Epithelial cell of proximal tubule (primary cell): Measurements from ENCODE around the gene RECQL5. TPM values are rescaled to one million over a fixed set of nuclear protein-coding genes. Genes with fewer than 3 reads are reported as not detected.

ENCODE experiments used
- DNase-seq: peaks from one replicate; pipeline ENCODE4 v3.0.0-alpha.2; 2011; ENCODE audit warnings: low read depth
- H3K4me3 ChIP-seq: 2 replicates; pipeline ENCODE4 v1.5.1; 2011; ENCODE audit warnings: low read depth, mild to moderate bottlenecking, low read length
- CTCF ChIP-seq: conservative IDR thresholded peaks from 2 replicates; pipeline ENCODE4 v1.5.1; 2012; ENCODE audit warnings: low read depth, mild to moderate bottlenecking, low read length
- total RNA-seq: library from RNA; depleted of rRNA; stranded (reverse); fragments of >200 nt; gene quantifications from 2 replicates; pipeline ENCODE4 v1.2.3, GENCODE V29; 2015

The RECQL5 gene
- total RNA-seq, 1 donor from 2014 or later = 25.7 TPM

DNA sequence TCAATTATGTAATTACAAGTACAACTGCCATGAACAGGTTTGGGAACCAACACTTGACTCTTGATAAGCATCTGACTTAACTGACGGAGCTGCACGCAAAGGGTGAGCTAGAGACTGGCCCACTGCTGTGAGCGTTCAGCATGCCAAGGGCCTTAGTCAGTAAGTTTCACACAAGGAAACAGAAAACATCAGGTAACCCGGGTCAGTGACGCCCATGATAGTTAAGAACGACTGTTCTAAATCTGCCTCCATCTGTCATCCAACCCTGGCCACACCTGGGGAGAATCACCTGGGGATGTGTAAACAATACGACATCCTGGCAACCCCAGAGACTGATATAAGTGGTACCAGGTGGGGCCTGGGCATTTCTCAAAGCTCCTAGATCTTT is 21.5 kb downstream of the RECQL5 start:
- no peak for TF ChIP-seq CTCF
- DNase-seq = peak; percentile 84
- peak overlapping the region; percentile 29 for H3K4me3 ChIP-seq

- TF ChIP-seq CTCF = no peak
- H3K4me3 ChIP-seq = no peak overlapping the region
- DNase-seq = no peak
These were observed 23.3 kb downstream of the RECQL5 start for GRCh38 chr17:75643643-75644017.

GRCh38 chr17:75642784-75643642 is 23.9 kb downstream of the RECQL5 start:
- TF ChIP-seq CTCF = no peak
- no peak for DNase-seq
- H3K4me3 ChIP-seq = no peak overlapping the region

GRCh38 chr17:75642182-75642783 is 24.7 kb downstream of the RECQL5 start:
- DNase-seq = no peak

GRCh38 chr17:75641343-75641742 is 25.6 kb downstream of the RECQL5 start:
- DNase-seq = peak; percentile 59
- H3K4me3 ChIP-seq = no peak overlapping the region
- TF ChIP-seq CTCF = no peak

More at GRCh38 chr17:75642182-75642783, 24.7 kb downstream of the RECQL5 start:
- no peak overlapping the region for H3K4me3 ChIP-seq
- no peak for TF ChIP-seq CTCF

- no peak overlapping the region for H3K4me3 ChIP-seq
- DNase-seq = no peak
- TF ChIP-seq CTCF = no peak
These were observed 26.3 kb downstream of the RECQL5 start for GRCh38 chr17:75640556-75641119.
